Calu3 (cell line): ENCODE results near the gene ST6GAL1. TPM values are rescaled to one million over a fixed set of nuclear protein-coding genes. Genes with fewer than 3 reads are reported as not detected.

ENCODE experiments used
- BruUV-seq: library from RNA; stranded (reverse); fragments of 400-500 nt; replicated peaks from 2 replicates; lab custom pipeline; 2021; lab: Mats Ljungman, UMichigan
- CTCF ChIA-PET: fragments of 300-600 bp; sonication (Branson Sonifier 250); formaldehyde crosslinking; loops from one replicate; lab custom pipeline; 2022; ENCODE audit warnings: antibody characterized with exemption; lab: Charles Lee
- DNase-seq: peaks from one replicate; pipeline ENCODE4 v3.0.0; 2022
- H3K27ac Mint-ChIP-seq: one replicate; pipeline ENCODE4 v1.8.0; 2022; ENCODE audit warnings: mixed read lengths; ENCODE audit not compliant: unreplicated experiment
- H3K27me3 Mint-ChIP-seq: one replicate; pipeline ENCODE4 v1.8.0; 2022; ENCODE audit warnings: mixed read lengths; ENCODE audit not compliant: unreplicated experiment
- H3K36me3 Mint-ChIP-seq: one replicate; pipeline ENCODE4 v1.8.0; 2022; ENCODE audit warnings: mild to moderate bottlenecking, moderate library complexity, mixed read lengths; ENCODE audit not compliant: insufficient read depth, unreplicated experiment
- H3K4me1 Mint-ChIP-seq: one replicate; pipeline ENCODE4 v1.8.0; 2022; ENCODE audit warnings: mild to moderate bottlenecking, low read depth, mixed read lengths; ENCODE audit not compliant: unreplicated experiment
- H3K4me3 Mint-ChIP-seq: one replicate; pipeline ENCODE4 v1.8.0; 2022; ENCODE audit warnings: mild to moderate bottlenecking, low read depth, moderate library complexity, mixed read lengths; ENCODE audit not compliant: unreplicated experiment
- H3K9me3 Mint-ChIP-seq: one replicate; pipeline ENCODE4 v1.8.0; 2022; ENCODE audit warnings: low read depth, mixed read lengths; ENCODE audit not compliant: unreplicated experiment
- intact Hi-C: fragments of 100-400 bp; cut with micrococcal nuclease; formaldehyde crosslinking; loops from one replicate; pipeline ENCODE4 v1.10.0; 2022; ENCODE audit not compliant: unreplicated experiment
- total RNA-seq: library from RNA; stranded (reverse); gene quantifications from 2 replicates; pipeline ENCODE4 v1.2.3, GENCODE V29; 2022
- TF ChIP-seq, protein P1 (sequence below): fragments of 200-600 bp; IDR thresholded peaks from one replicate; pipeline ENCODE4 v1.8.0; 2022; ENCODE audit warnings: antibody characterized with exemption; ENCODE audit not compliant: unreplicated experiment

ST6GAL1 gene
- total RNA-seq, 1 experiment from 2014 or later: 20.4 TPM

DNA sequence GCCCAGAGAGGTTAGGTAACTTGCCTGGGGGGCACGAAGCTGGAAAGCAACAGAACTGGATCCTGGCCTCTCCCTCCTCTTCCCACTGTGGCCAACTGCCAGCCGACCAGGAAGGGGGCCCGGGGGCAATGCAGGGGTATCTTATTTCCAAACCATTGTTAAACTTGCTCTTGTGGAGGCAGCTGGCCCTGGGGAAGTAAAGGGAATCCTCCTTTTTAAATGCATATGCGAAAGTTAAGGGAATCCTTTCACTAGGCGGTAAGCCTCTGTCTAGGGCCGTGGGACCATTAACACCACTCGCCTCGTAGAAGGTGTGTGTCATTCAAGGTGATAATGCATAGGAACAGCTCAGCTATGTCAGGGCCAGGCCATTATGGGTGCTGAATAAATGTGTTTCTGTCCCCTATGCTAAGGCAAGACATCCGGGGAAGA, 68.6 kb downstream of the ST6GAL1 start:
- no peaks in the 10 kb centered on the region for H3K27me3 Mint-ChIP-seq
- H3K4me1 Mint-ChIP-seq: no peaks in the 10 kb centered on the region
- TF ChIP-seq, protein P1, sequence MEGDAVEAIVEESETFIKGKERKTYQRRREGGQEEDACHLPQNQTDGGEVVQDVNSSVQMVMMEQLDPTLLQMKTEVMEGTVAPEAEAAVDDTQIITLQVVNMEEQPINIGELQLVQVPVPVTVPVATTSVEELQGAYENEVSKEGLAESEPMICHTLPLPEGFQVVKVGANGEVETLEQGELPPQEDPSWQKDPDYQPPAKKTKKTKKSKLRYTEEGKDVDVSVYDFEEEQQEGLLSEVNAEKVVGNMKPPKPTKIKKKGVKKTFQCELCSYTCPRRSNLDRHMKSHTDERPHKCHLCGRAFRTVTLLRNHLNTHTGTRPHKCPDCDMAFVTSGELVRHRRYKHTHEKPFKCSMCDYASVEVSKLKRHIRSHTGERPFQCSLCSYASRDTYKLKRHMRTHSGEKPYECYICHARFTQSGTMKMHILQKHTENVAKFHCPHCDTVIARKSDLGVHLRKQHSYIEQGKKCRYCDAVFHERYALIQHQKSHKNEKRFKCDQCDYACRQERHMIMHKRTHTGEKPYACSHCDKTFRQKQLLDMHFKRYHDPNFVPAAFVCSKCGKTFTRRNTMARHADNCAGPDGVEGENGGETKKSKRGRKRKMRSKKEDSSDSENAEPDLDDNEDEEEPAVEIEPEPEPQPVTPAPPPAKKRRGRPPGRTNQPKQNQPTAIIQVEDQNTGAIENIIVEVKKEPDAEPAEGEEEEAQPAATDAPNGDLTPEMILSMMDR: no peak
- no peaks in the 10 kb centered on the region for H3K9me3 Mint-ChIP-seq
- no peak overlapping the region for H3K4me3 Mint-ChIP-seq
- CTCF ChIA-PET: interaction anchor here (1.8 kb wide), 1 partner anchor 150 kb away, joined by 5 read pairs; no protein-coding TSS in a partner anchor
- no peaks in the 10 kb centered on the region for H3K36me3 Mint-ChIP-seq
- H3K27ac Mint-ChIP-seq: no peak overlapping the region
- intact Hi-C loops: no loop called here
- BruUV-seq: no TSS peak
- no peak for DNase-seq

GRCh38 chr3:187000711-187001151, 70.4 kb downstream of the ST6GAL1 start:
- Mint-ChIP-seq H3K27ac (no peak overlapping the region), H3K27me3 (no peaks in the 10 kb centered on the region), H3K4me3 (no peak overlapping the region), H3K4me1 (no peaks in the 10 kb centered on the region), H3K36me3 (no peaks in the 10 kb centered on the region), H3K9me3 (peaks cover 3% of the 10 kb centered on the region)
- intact Hi-C loops: no loop called here
- no peak for DNase-seq
- TF ChIP-seq, protein P1: no peak
- CTCF ChIA-PET: no interaction called here
- BruUV-seq: no TSS peak

DNA sequence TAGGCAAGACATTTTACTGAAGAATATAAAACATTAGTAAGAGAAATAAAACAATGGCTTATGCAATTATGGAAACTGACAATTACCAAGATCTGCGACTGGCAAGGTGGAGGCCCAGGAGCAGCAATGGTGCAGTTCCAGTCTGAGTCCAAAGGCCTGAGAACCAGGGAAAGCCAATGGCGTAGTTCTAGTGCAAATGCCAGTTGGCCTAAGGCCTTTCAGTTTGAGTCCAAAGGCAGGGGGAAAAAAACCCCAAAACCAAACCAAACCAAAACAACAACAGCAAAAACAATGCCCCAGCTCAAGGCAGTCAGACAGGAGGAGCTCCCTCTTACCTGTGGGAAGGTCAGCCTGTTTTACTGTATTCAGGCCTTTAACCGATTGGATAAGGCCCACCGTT, 72.6 kb downstream of the ST6GAL1 start:
- intact Hi-C loops: no loop called here
- no peaks in the 10 kb centered on the region for H3K27me3 Mint-ChIP-seq
- CTCF ChIA-PET: no interaction called here
- no peak for DNase-seq
- no peaks in the 10 kb centered on the region for H3K4me1 Mint-ChIP-seq
- no peak overlapping the region for H3K27ac Mint-ChIP-seq
- TF ChIP-seq, protein P1: no peak
- no peaks in the 10 kb centered on the region for H3K36me3 Mint-ChIP-seq
- H3K4me3 Mint-ChIP-seq: no peak overlapping the region
- H3K9me3 Mint-ChIP-seq: peaks cover 3% of the 10 kb centered on the region
- BruUV-seq: no TSS peak

- CTCF ChIA-PET: no interaction called here
- no peak for DNase-seq
- Mint-ChIP-seq H3K4me1 (no peaks in the 10 kb centered on the region), H3K9me3 (peaks cover 3% of the 10 kb centered on the region), H3K27ac (no peak overlapping the region), H3K36me3 (no peaks in the 10 kb centered on the region), H3K27me3 (no peaks in the 10 kb centered on the region), H3K4me3 (no peak overlapping the region)
- intact Hi-C loops: no loop called here
- TF ChIP-seq, protein P1: no peak
- no TSS peak for BruUV-seq
Measured at GRCh38 chr3:187005827-187006481, 75.6 kb downstream of the ST6GAL1 start.
